A549 treated with CORT108297 at 1 μM for 4 hours (cell line): ENCODE data around the gene APOM. TPM values are rescaled to one million over a fixed set of nuclear protein-coding genes. Genes with fewer than 3 reads are reported as not detected.

ENCODE experiments used
- total RNA-seq: library from RNA; stranded (reverse); fragments of 200-300 nt; extraction: Qiagen RNA extraction; gene quantifications from 5 replicates; pipeline ENCODE4 v1.2.3, GENCODE V29; 2022

The APOM gene
- 2.9 to 4.1 TPM (median 3.0 TPM) in 5 replicates for total RNA-seq

GRCh38 chr6:31655349-31656237, at the start of gene APOM:
Gene APOM (plus strand): TSS chr6:31655894. CDS start chr6:31655967, 73 bp downstream.

GRCh38 chr6:31614684-31615578, 40.8 kb upstream of the APOM start, which contains the start of gene AIF1:
Gene AIF1 (plus strand): TSS chr6:31615234. CDS start chr6:31615330, 96 bp downstream.

GRCh38 chr6:31620586-31621319, 34.9 kb upstream of the APOM start, which contains the start of gene PRRC2A:
Gene PRRC2A (plus strand): TSS chr6:31620715. CDS start chr6:31622790, 2,075 bp downstream.

GRCh38 chr6:31660381-31661261, 4.9 kb downstream of the APOM start, which contains the start of gene C6orf47:
Gene C6orf47 (minus strand): TSS chr6:31660778. CDS start chr6:31659947, 831 bp downstream.

GRCh38 chr6:31664790-31665500, 9.3 kb downstream of the APOM start, which contains the start of gene GPANK1:
Gene GPANK1 (minus strand): TSS chr6:31664997. CDS start chr6:31664478, 519 bp downstream.

GRCh38 chr6:31665501-31666336, 10.0 kb downstream of the APOM start, which contains the start of gene CSNK2B:
Gene CSNK2B (plus strand): TSS chr6:31666080. CDS start chr6:31666832, 752 bp downstream.

GRCh38 chr6:31669676-31670075, 14.0 kb downstream of the APOM start, which contains the start of gene LY6G5B:
Gene LY6G5B (plus strand): TSS chr6:31669976. CDS start chr6:31670951, 975 bp downstream.

GRCh38 chr6:31680226-31681134, 24.8 kb downstream of the APOM start, which contains the start of gene LY6G5C:
Gene LY6G5C (minus strand): TSS chr6:31681067. CDS start chr6:31680373, 694 bp downstream.

GRCh38 chr6:31702819-31703716, 47.4 kb downstream of the APOM start, which contains the start of gene ABHD16A:
Gene ABHD16A (minus strand): TSS chr6:31703324. CDS start chr6:31703281, 43 bp downstream.

GRCh38 chr6:31706599-31706998, 50.9 kb downstream of the APOM start, which contains the start of gene LY6G6F:
Gene LY6G6F (plus strand): TSS chr6:31706866. CDS start chr6:31706907, 41 bp downstream.

Other genes with a start within 250 kb of the APOM start
- gene MICB, start 157.7 kb upstream of the APOM start, total RNA-seq: 7.0 to 9.3 TPM (median 7.4 TPM) in 5 replicates
- not detected in 5 replicates for gene MCCD1, start 126.9 kb upstream of the APOM start, total RNA-seq
- 321 to 413 TPM (median 373 TPM) in 5 replicates for gene DDX39B, start 113.9 kb upstream of the APOM start, total RNA-seq
- gene ATP6V1G2, start 109.3 kb upstream of the APOM start, total RNA-seq: 0.54 to 1.1 TPM (median 0.67 TPM) in 5 replicates
- gene NFKBIL1, start 108.3 kb upstream of the APOM start, total RNA-seq: 9.2 to 12.4 TPM (median 11.8 TPM) in 5 replicates
- gene LTA, start 83.6 kb upstream of the APOM start, total RNA-seq: 0.11 to 0.23 TPM in 2 of 5 replicates, not detected in the others
- gene TNF, start 80.3 kb upstream of the APOM start, total RNA-seq: 0.06 to 0.36 TPM (median 0.09 TPM) in 4 of 5 replicates, not detected in the other
- gene LTB, start 73.5 kb upstream of the APOM start, total RNA-seq: 0.22 to 0.38 TPM (median 0.33 TPM) in 5 replicates
- gene LST1, start 69.6 kb upstream of the APOM start, total RNA-seq: 0.46 to 0.73 TPM in 2 of 5 replicates, not detected in the others
- gene NCR3, start 62.9 kb upstream of the APOM start, total RNA-seq: not detected in 5 replicates
- not detected in 5 replicates for gene AIF1, start 40.7 kb upstream of the APOM start, total RNA-seq
- 69.6 to 93.6 TPM (median 87.5 TPM) in 5 replicates for gene PRRC2A, start 35.2 kb upstream of the APOM start, total RNA-seq
- 114 to 156 TPM (median 146 TPM) in 5 replicates for gene BAG6, start 3.2 kb upstream of the APOM start, total RNA-seq
- gene C6orf47, start 4.9 kb downstream of the APOM start, total RNA-seq: 10.3 to 13.2 TPM (median 12.6 TPM) in 5 replicates
- gene GPANK1, start 9.1 kb downstream of the APOM start, total RNA-seq: 10.8 to 12.2 TPM (median 11.7 TPM) in 5 replicates
- gene CSNK2B, start 10.2 kb downstream of the APOM start, total RNA-seq: 165 to 184 TPM (median 170 TPM) in 5 replicates
- 3.8 to 5.0 TPM (median 4.3 TPM) in 5 replicates for gene LY6G5B, start 14.1 kb downstream of the APOM start, total RNA-seq
- 1.1 to 2.0 TPM (median 1.6 TPM) in 5 replicates for gene LY6G5C, start 25.2 kb downstream of the APOM start, total RNA-seq
- 16.5 to 20.4 TPM (median 19.3 TPM) in 5 replicates for gene ABHD16A, start 47.4 kb downstream of the APOM start, total RNA-seq
- gene LY6G6F, start 51.0 kb downstream of the APOM start, total RNA-seq: not detected in 5 replicates
- gene LY6G6D, start 59.5 kb downstream of the APOM start, total RNA-seq: not detected in 5 replicates
- 0.09 to 0.12 TPM (median 0.10 TPM) in 3 of 5 replicates, not detected in the others for gene LY6G6C, start 65.9 kb downstream of the APOM start, total RNA-seq
- not detected in 5 replicates for gene MPIG6B, start 67.5 kb downstream of the APOM start, total RNA-seq
- 28.8 to 35.0 TPM (median 32.1 TPM) in 5 replicates for gene DDAH2, start 73.4 kb downstream of the APOM start, total RNA-seq
- 497 to 519 TPM (median 513 TPM) in 5 replicates for gene CLIC1, start 80.6 kb downstream of the APOM start, total RNA-seq
- 11.5 to 15.5 TPM (median 14.0 TPM) in 5 replicates for gene MSH5, start 84.1 kb downstream of the APOM start, total RNA-seq
- gene SAPCD1, start 106.8 kb downstream of the APOM start, total RNA-seq: 2.7 to 4.9 TPM (median 4.1 TPM) in 5 replicates
- gene VWA7, start 121.4 kb downstream of the APOM start, total RNA-seq: 1.5 to 2.0 TPM (median 1.8 TPM) in 5 replicates
- 47.0 to 60.8 TPM (median 59.2 TPM) in 5 replicates for gene VARS1, start 139.9 kb downstream of the APOM start, total RNA-seq
- gene LSM2, start 151.1 kb downstream of the APOM start, total RNA-seq: 48.5 to 67.7 TPM (median 60.4 TPM) in 5 replicates
- gene HSPA1L, start 159.4 kb downstream of the APOM start, total RNA-seq: 1.5 to 2.2 TPM (median 1.8 TPM) in 5 replicates
- 250 to 374 TPM (median 304 TPM) in 5 replicates for gene HSPA1A, start 159.6 kb downstream of the APOM start, total RNA-seq
- 191 to 290 TPM (median 231 TPM) in 5 replicates for gene HSPA1B, start 171.8 kb downstream of the APOM start, total RNA-seq
- 23.0 to 37.8 TPM (median 29.3 TPM) in 5 replicates for gene NEU1, start 206.9 kb downstream of the APOM start, total RNA-seq
- 0.06 to 0.16 TPM in 2 of 5 replicates, not detected in the others for gene SLC44A4, start 223.1 kb downstream of the APOM start, total RNA-seq
- gene EHMT2, start 241.8 kb downstream of the APOM start, total RNA-seq: 25.9 to 35.4 TPM (median 32.0 TPM) in 5 replicates
- gene ZBTB12, start 246.2 kb downstream of the APOM start, total RNA-seq: 3.4 to 5.3 TPM (median 4.6 TPM) in 5 replicates